Measurements from ENCODE around the gene POLG. TPM values are rescaled to one million over a fixed set of nuclear protein-coding genes. Genes with fewer than 3 reads are reported as not detected.

Gene POLG
- total and polyA plus RNA-seq, 2 donors (not counting 1 experiment from before 2014, with no cell fraction given) = 81.1 to 144 TPM

DNA sequence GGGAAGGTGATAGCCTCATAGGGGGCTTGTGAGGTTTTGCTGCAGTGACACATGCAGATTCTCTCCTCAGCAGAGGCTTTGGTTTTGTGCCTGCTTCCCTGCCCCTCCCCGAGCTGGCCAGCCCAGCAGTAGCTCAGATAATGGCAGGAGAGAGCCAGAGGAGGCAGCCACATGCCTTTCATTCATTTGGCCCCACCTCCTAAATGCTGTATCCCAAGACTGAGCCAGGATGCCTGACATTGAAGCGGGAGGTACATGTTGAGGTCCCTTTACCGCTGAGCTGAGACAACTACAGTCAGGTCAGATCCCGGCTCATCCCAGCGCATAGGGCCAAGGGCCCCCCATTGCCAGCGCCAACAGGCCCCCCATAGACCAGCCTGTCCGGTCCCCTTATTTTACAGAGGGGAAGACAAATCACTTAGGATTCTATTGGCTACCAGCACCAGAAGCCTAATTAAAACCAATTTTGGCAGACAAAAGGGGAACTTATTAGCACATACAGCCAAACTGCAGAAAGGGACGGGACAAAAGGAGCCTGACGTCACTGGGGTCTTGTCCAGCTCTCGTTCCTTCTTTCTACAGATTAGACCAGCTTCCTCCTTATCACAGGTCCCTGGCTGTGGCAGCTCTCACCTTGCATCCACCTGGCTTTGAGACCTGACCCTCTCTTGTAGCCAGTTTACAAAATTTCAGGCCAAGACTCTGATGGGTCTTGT is 12.1 kb upstream of the POLG start:
- no peaks in the 10 kb centered on the region for H3K36me3 ChIP-seq (replicated peaks in 1 of 2; ENCODE audit: control extremely low read depth in 1 of 2, control insufficient read depth in 1 of 2, extremely low read depth in 1 of 2, insufficient read depth in 2 of 2, low read length in 1 of 2)
- ATAC-seq (ENCODE audit: low read depth) = no peak
- POLR2A ChIA-PET = no interaction called here
- H3K4me3 ChIP-seq (ENCODE audit: control extremely low read depth in 1 of 5, extremely low read depth in 1 of 5, insufficient read depth in 1 of 5, low read depth in 2 of 5, low read length in 4 of 5) = no peak overlapping the region
- no peak for TF ChIP-seq EZH2 (IDR thresholded peaks at IDR 0.05; ENCODE audit: borderline replicate concordance, insufficient read depth, low read depth, low read length, poor library complexity, severe bottlenecking)
- TF ChIP-seq, protein P1, sequence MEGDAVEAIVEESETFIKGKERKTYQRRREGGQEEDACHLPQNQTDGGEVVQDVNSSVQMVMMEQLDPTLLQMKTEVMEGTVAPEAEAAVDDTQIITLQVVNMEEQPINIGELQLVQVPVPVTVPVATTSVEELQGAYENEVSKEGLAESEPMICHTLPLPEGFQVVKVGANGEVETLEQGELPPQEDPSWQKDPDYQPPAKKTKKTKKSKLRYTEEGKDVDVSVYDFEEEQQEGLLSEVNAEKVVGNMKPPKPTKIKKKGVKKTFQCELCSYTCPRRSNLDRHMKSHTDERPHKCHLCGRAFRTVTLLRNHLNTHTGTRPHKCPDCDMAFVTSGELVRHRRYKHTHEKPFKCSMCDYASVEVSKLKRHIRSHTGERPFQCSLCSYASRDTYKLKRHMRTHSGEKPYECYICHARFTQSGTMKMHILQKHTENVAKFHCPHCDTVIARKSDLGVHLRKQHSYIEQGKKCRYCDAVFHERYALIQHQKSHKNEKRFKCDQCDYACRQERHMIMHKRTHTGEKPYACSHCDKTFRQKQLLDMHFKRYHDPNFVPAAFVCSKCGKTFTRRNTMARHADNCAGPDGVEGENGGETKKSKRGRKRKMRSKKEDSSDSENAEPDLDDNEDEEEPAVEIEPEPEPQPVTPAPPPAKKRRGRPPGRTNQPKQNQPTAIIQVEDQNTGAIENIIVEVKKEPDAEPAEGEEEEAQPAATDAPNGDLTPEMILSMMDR (IDR thresholded peaks at IDR 0.05) = no peak
- no peaks in the 10 kb centered on the region for H4K20me1 ChIP-seq (ENCODE audit: control insufficient read depth, insufficient read depth, low read length, poor library complexity, severe bottlenecking)
- intact Hi-C loops (cut with micrococcal nuclease) = no loop called here
- H3K9me3 ChIP-seq (ENCODE audit: control extremely low read depth in 1 of 3, control insufficient read depth in 2 of 3, insufficient read depth in 1 of 3, low read length in 2 of 3) = no peaks in the 10 kb centered on the region
- WGBS (ENCODE audit: insufficient coverage) = 49% methylated on average over 9 of the region's 10 CpGs
- H3K27me3 ChIP-seq (replicated peaks in 1 of 4; ENCODE audit: control extremely low read depth in 1 of 4, control insufficient read depth in 3 of 4, insufficient read depth in 4 of 4, low read length in 3 of 4) = peaks cover 0 to 5% (median 2%) of the 10 kb centered on the region in 4 experiments
- Mint-ChIP-seq H3K9me3 (ENCODE audit: insufficient read depth) (no peaks in the 10 kb centered on the region), H3K4me3 (no peak overlapping the region), H3K27ac (no peak overlapping the region), H3K4me1 (no peaks in the 10 kb centered on the region), H3K27me3 (peaks cover 18% of the 10 kb centered on the region)
- H3K27ac ChIP-seq (ENCODE audit: low read length in 2 of 2) = no peak overlapping the region
- H3K4me1 ChIP-seq (ENCODE audit: control insufficient read depth in 2 of 2, insufficient read depth in 2 of 2, low read length in 2 of 2) = no peaks in the 10 kb centered on the region
- H3K9ac ChIP-seq (ENCODE audit: low read length) = no peak overlapping the region
- CTCF ChIA-PET = interaction anchor here (0.6 to 1.2 kb wide), 2 partner anchors 8 to 10 kb away, joined by 3 read pairs; no protein-coding TSS in a partner anchor
- H3K79me2 ChIP-seq (ENCODE audit: control insufficient read depth, insufficient read depth, low read length) = no peaks in the 10 kb centered on the region
- no peak overlapping the region for H3K4me2 ChIP-seq (replicated peaks; ENCODE audit: low read depth, low read length, poor library complexity, severe bottlenecking)
- no peak for DNase-seq
- no peak overlapping the region for H2AFZ ChIP-seq (ENCODE audit: insufficient read depth, low read depth, low read length, poor library complexity, severe bottlenecking)

DNA sequence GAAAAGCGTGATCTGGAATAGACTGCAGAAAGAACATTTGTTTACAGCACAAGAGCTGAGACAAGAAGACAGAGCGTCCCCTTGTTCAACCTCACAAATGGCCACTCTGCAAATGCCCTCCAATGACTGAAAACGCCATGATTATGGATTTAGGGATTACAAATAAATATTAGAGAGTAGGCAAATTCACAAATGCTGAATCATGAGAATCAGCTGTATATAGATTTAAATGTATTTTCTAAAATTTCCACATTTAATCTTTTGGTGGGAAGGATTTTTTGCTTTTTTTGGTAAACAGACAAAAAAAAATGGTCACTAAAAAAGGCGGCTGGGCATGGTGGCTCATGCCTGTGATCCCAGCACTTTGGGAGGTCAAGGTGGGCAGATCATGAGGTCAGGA is 10.6 kb upstream of the POLG start:
- Histone ChIP-seq H3K9me3 (ENCODE audit: control extremely low read depth in 1 of 3, control insufficient read depth in 2 of 3, insufficient read depth in 1 of 3, low read length in 2 of 3) (no peaks in the 10 kb centered on the region), H3K27me3 (replicated peaks in 1 of 4; ENCODE audit: control extremely low read depth in 1 of 4, control insufficient read depth in 3 of 4, insufficient read depth in 4 of 4, low read length in 3 of 4) (peaks cover 0 to 5% (median 2%) of the 10 kb centered on the region in 4 experiments), H3K4me3 (ENCODE audit: control extremely low read depth in 1 of 5, extremely low read depth in 1 of 5, insufficient read depth in 1 of 5, low read depth in 2 of 5, low read length in 4 of 5) (no peak overlapping the region), H3K27ac (ENCODE audit: low read length in 2 of 2) (no peak overlapping the region), H2AFZ (ENCODE audit: insufficient read depth, low read depth, low read length, poor library complexity, severe bottlenecking) (no peak overlapping the region), H3K79me2 (ENCODE audit: control insufficient read depth, insufficient read depth, low read length) (no peaks in the 10 kb centered on the region), H4K20me1 (ENCODE audit: control insufficient read depth, insufficient read depth, low read length, poor library complexity, severe bottlenecking) (no peaks in the 10 kb centered on the region), H3K4me2 (replicated peaks; ENCODE audit: low read depth, low read length, poor library complexity, severe bottlenecking) (no peak overlapping the region), H3K4me1 (ENCODE audit: control insufficient read depth in 2 of 2, insufficient read depth in 2 of 2, low read length in 2 of 2) (no peaks in the 10 kb centered on the region), H3K9ac (ENCODE audit: low read length) (no peak overlapping the region), H3K36me3 (replicated peaks in 1 of 2; ENCODE audit: control extremely low read depth in 1 of 2, control insufficient read depth in 1 of 2, extremely low read depth in 1 of 2, insufficient read depth in 2 of 2, low read length in 1 of 2) (no peaks in the 10 kb centered on the region)
- ChIA-PET CTCF (interaction anchor here (0.7 kb wide), 1 partner anchor 11 kb away, joined by 3 read pairs; no protein-coding TSS in a partner anchor), POLR2A (interaction anchor here (0.7 kb wide), 1 partner anchor 9 kb away, joined by 10 read pairs; no protein-coding TSS in a partner anchor)
- no peak overlapping the region for H3K27ac Mint-ChIP-seq
- no peak for TF ChIP-seq EZH2 (IDR thresholded peaks at IDR 0.05; ENCODE audit: borderline replicate concordance, insufficient read depth, low read depth, low read length, poor library complexity, severe bottlenecking)
- TF ChIP-seq, protein P1 (IDR thresholded peaks at IDR 0.05) = no peak
- no peak for DNase-seq
- H3K4me1 Mint-ChIP-seq = no peaks in the 10 kb centered on the region
- H3K27me3 Mint-ChIP-seq = peaks cover 23% of the 10 kb centered on the region
- ATAC-seq (ENCODE audit: low read depth) = no peak
- H3K4me3 Mint-ChIP-seq = no peak overlapping the region
- no peaks in the 10 kb centered on the region for H3K9me3 Mint-ChIP-seq (ENCODE audit: insufficient read depth)
- intact Hi-C loops (cut with micrococcal nuclease) = no loop called here
- WGBS (ENCODE audit: insufficient coverage) = 100% methylated on average over 1 of the region's 4 CpGs

Data from B cell (primary cell).